Skeletal muscle cell (primary cell): ENCODE results near the gene CTLA4.
"Not testable (repeated sequence)": the region's sequence is repeated elsewhere in the genome, so short reads cannot be mapped to it uniquely, and the experiment has no call there.

Experiments used
- DNase-seq: peaks from one replicate; pipeline ENCODE4 v3.0.0-alpha.2; 2010; ENCODE audit warnings: low read depth
- H3K4me3 ChIP-seq: 2 replicates; pipeline ENCODE4 v1.5.1; 2011; ENCODE audit warnings: low read depth, mild to moderate bottlenecking, control low read depth, low read length, moderate library complexity

Gene CTLA4

DNA sequence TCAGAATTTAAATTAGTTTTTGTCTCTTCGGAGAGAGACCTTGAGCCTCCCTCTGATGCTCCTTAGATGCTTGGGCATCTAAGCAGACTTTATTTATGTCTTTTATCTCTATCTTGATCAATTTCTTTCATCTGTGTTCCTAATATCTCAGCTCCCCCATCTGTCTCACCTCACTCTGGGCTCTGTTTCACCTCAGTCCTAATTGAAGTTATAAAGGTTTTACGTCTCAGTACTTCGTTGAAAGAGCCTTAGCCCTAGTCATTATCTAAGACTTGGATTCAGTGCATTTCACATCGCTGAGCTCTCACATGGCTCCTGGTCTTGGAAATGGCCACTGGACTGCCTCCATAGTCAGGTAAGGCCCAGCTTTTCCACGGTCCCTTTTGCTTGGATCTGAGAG is 13.8 kb upstream of the CTLA4 start:
- no peak for DNase-seq
- no peak overlapping the region for H3K4me3 ChIP-seq

DNA sequence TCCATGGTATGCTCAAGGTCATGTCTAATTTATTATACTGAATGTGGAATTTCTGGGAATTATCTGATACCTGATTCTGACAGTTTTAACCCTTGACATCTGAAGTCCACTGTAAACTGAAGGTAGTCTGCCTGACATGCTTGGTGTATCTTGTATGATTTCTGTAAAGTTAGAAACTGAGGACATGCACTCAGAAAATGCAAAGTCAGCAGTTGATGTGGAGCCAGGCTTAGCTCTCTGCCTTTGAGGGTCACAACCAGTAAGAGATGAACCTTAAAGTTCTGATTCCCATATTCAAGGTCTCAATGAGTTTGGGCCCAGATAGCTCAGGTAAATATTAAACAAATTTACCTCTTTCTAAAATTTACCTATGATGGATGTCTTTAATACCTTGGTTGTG is 12.3 kb upstream of the CTLA4 start:
- H3K4me3 ChIP-seq: no peak overlapping the region
- no peak for DNase-seq

DNA sequence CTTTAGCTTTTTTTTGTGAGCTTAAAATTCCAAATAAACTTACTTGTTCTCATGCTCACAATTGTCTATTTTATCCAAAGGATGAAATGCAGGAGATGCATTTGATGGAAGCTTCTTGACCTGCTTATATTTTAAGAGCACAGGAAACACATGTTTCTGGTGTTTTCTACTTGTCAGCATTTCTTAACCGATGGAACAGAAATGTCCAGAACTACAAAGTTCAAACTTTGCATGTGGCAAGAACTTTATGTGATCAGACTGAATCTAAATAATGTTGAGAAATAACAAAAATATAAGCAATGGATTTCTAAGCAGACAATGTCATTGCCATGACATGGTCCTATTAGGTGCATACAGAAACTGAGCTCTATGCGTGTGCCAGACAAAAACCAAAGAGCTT is 9.9 kb upstream of the CTLA4 start:
- no peak overlapping the region for H3K4me3 ChIP-seq
- no peak for DNase-seq

DNA sequence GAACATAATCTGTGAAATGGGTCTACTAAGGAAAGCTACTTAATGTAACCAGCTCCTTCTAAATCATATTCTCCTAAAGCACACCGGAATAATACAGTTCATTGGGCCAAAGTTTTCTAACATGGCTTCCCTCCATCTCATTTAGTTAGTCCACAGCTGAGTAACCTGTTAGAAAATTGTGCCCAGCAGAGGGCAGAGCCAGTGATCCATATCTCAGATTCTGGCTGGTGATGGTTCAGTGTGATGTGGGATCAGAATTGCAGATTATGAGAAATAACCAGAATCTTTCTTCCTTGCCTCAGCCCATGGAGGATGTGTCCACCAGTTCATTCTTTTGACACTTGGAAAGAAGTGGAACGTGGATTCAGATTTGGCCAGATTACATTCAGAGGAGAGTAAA is 9.4 kb upstream of the CTLA4 start:
- DNase-seq: no peak

DNA sequence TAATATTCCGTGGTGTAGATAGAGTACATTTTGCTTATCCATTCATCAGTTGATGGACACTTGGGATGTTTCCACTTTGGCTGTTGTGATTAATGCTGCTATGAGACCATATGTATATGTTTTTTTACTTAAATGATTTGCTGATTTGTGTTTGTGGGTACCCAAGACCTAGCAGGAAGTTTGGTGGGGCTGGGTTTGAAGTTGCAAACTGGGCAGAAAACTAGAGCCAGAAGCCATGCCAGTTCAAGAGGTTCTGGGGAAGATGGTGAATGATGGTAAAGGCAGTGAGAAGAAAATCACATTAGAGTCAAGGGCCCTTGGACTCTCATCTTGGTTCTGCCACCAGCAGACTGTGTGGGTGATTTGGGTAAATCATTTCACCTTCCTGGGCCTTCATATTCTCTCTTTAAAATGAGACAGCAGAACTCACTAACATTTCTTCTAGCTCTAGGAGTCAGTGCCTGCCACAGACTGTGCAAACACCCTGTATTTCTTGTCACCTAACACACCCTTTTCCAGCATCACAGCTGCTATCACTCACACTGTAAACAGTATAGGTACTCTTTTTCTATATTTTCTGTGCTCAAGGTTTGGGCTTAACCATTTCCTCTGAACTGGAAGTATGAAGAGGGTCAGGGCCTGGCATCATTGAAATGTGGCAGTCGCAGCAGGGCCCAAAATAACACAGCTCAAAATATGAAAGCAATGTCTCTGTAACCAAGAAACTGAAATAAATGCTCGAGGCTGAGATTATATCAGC is 8.4 kb upstream of the CTLA4 start:
- no peak overlapping the region for H3K4me3 ChIP-seq
- DNase-seq: no peak

More for the DNA sequence above, 9.4 kb upstream of the CTLA4 start:
- H3K4me3 ChIP-seq: no peak overlapping the region

DNA sequence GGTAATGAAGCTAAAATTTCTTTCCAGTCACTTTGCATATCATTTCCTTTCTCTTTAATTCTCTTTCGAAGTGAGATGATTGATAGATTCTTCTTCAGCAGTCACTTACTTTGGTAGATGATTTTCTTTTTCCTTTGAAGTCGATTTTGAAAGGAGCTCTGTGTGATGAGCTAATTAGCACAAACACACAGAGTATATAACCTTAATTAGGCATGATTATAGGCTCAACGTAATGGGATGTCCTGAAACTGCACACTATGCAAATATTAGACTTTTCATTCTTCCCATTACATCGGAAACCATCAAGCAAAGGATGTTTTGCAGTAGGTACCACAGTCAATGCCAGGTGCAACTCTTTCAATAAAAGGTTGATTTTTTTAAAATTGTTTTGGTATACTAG is 6.4 kb upstream of the CTLA4 start:
- DNase-seq: no peak
- no peak overlapping the region for H3K4me3 ChIP-seq

DNA sequence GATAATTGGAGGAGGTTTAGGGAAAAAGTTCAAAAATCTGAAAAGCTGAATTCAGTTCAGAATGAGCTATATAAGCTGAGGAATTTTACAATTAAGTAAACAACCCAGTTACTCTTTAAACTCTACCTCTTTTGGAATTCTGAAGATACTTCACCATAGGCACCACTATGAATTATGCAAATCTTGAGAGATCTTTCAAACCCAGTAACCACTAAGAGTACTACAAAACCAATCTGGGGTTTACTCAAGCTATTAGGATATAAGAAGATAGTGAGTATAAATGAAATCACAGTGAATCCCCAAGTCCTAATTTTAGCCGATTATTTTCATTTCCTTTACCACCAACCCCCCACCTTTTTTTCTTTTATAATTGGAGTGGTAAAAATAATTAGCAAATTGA is 6.0 kb upstream of the CTLA4 start:
- no peak for DNase-seq
- no peak overlapping the region for H3K4me3 ChIP-seq

DNA sequence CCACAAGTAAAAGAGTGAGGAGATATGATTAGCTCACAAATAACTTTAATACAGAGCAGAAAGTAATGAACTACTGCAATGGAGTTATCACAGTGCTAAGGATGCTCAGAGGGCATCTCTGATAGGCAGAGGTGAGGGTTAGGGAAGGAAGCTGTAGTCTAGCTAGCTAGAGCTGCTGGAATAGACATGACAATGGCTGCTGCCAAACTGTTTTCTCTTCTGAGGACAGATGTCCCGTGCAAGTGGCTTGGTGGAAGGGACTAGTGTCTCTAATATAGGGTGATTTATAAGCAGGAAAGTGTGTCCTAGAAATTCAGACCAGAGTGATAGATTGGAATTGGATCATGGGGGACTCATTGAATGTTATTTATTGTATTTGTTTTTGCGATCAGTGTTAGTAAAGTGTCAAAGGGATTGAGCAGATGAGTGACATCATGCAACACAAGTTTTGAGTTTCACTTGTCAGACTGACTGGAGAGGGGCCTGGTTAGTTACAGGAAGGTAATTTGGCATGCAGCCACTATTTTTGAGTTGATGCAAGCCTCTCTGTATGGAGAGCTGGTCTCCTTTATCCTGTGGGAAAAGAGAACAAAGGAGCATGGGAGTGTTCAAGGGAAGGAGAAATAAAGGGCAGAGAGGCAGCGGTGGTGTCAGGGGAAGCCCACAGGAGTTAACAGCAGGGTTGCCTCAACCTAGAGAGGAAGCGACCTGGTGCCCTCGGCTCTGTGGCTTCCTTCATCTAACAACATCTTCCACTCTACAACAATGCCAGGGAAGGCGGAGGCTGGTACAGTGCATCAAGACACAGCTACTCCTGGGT is 1.9 kb downstream of the CTLA4 start:
- H3K4me3 ChIP-seq: no peak overlapping the region
- no peak for DNase-seq

DNA sequence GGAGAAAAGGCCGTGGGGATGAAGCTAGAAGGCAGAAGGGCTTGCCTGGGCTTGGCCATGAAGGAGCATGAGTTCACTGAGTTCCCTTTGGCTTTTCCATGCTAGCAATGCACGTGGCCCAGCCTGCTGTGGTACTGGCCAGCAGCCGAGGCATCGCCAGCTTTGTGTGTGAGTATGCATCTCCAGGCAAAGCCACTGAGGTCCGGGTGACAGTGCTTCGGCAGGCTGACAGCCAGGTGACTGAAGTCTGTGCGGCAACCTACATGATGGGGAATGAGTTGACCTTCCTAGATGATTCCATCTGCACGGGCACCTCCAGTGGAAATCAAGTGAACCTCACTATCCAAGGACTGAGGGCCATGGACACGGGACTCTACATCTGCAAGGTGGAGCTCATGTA is 2.9 kb downstream of the CTLA4 start:
- no peak overlapping the region for H3K4me3 ChIP-seq
- DNase-seq: no peak

DNA sequence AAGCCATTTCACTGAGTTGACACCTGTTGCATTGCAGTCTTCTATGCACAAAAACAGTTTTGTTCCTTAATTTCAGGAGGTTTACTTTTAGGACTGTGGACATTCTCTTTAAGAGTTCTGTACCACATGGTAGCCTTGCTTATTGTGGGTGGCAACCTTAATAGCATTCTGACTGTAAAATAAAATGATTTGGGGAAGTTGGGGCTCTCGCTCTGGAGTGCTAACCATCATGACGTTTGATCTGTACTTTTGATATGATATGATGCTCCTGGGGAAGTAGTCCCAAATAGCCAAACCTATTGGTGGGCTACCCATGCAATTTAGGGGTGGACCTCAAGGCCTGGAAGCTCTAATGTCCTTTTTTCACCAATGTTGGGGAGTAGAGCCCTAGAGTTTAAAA is 3.4 kb downstream of the CTLA4 start:
- no peak overlapping the region for H3K4me3 ChIP-seq

DNA sequence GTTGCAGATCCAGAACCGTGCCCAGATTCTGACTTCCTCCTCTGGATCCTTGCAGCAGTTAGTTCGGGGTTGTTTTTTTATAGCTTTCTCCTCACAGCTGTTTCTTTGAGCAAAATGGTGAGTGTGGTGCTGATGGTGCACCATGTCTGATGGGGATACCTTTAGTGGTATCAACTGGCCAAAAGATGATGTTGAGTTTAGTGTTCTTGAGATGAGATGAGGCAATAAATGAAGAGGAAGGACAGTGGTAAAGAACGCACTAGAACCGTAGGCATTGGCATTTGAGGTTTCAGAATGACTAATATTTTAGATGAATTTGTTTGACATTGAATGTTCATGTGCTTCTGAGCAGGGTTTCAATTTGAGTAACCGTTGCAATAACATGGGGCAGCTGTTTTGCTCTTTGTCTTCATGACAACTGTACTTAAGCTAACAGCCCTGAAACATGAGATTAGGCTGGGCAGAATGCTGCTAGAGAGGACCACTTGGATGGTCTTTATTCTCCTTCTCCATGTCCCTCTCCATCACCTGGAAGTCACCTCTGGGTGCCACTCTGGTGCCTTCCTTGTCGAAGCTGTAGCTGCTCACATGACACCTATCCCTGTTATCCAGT is 3.9 kb downstream of the CTLA4 start:
- no peak overlapping the region for H3K4me3 ChIP-seq
- no peak for DNase-seq

More for the DNA sequence above, 3.4 kb downstream of the CTLA4 start:
- DNase-seq: no peak

DNA sequence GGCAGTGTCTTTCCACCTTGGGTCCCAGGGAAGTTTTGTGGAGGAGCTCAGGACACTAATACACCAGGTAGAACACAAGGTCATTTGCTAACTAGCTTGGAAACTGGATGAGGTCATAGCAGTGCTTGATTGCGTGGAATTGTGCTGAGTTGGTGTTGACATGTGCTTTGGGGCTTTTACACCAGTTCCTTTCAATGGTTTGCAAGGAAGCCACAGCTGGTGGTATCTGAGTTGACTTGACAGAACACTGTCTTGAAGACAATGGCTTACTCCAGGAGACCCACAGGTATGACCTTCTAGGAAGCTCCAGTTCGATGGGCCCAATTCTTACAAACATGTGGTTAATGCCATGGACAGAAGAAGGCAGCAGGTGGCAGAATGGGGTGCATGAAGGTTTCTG is 5.9 kb downstream of the CTLA4 start:
- DNase-seq: no peak

DNA sequence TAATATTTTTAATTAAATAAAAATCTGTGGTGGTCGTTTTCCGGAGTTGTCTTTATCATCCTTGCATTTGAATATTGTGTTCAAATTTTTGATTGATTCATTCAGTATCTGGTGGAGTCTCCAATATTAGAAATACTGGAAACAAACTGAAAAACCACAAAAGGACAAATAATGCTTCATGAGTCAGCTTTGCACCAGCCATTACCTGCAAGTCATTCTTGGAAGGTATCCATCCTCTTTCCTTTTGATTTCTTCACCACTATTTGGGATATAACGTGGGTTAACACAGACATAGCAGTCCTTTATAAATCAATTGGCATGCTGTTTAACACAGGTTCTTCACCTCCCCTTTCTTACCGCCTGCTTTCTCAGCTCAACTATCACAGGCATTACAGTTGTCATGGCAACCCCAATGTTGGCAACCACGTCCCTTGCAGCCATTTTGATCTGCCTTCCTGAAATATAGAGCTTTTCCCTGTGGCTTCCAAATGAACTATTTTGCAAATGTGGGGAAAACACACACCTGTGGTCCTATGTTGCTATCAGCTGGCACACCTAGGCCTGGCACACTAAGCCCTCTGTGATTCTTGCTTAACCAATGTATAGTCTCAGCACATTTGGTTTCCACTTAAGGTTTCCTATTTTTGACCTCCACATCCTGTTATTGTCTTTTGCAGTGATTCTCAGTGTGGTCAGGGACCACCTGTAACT is 6.5 kb downstream of the CTLA4 start:
- DNase-seq: no peak
- H3K4me3 ChIP-seq: no peak overlapping the region

More for the DNA sequence above, 5.9 kb downstream of the CTLA4 start:
- no peak overlapping the region for H3K4me3 ChIP-seq

DNA sequence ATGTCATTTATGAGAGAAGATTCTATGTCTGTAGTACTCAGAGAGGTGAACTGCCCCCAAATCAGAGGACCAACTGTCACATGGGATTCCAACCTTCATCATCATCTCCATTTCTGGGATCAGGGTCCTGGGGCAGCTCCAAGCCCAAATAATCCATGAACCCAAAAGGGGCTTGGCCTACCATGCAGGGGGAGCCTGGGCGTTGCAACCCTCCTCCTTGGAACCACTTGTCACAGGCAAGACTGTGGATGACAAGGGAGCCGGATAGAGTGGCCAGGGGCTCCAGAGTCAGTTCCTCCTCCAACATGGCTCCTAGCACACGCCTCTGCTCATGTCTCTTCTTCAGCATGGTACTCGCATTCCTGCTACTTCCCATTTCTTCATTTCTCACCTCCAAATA is 7.9 kb downstream of the CTLA4 start:
- DNase-seq: no peak

DNA sequence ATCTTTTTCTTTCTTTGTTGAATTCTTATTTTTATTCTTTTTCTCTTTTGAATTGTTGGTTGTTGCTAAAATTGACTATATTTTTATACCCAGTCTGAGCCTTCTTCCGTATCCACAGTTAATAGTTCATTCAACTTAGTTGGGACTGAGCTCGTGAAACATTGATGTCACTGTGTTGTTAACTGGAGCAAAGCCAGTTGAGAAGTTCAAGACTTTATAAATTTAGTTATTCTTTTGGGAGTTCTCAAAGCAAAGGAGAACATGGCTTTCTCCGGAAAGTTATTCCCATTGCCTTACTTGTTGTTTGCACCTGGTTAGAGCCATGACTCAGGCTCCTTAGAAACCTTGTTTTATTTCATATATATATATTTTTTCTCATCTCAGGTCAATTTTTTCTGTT is 8.8 kb downstream of the CTLA4 start:
- no peak for DNase-seq
- H3K4me3 ChIP-seq: no peak overlapping the region

More for the DNA sequence above, 7.9 kb downstream of the CTLA4 start:
- H3K4me3 ChIP-seq: no peak overlapping the region

DNA sequence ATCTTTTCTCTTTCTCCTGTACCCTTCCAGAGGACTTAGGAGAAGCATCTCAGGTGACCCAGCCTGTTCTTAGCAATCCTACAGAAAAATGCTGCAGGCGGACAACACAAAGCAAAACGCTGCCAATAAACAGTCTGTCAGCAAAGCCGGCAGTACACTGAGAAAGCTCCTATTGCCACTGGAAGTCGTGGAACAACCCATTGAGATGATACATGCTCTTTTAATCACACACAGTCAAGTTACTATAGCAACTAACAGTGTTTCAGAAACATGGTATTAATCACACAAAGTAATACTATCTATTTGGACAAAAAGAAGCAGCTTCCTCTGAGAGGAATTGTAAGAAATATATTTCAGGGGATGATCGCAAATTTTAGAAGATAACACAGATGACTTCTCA is 10.5 kb downstream of the CTLA4 start:
- no peak overlapping the region for H3K4me3 ChIP-seq
- DNase-seq: no peak

DNA sequence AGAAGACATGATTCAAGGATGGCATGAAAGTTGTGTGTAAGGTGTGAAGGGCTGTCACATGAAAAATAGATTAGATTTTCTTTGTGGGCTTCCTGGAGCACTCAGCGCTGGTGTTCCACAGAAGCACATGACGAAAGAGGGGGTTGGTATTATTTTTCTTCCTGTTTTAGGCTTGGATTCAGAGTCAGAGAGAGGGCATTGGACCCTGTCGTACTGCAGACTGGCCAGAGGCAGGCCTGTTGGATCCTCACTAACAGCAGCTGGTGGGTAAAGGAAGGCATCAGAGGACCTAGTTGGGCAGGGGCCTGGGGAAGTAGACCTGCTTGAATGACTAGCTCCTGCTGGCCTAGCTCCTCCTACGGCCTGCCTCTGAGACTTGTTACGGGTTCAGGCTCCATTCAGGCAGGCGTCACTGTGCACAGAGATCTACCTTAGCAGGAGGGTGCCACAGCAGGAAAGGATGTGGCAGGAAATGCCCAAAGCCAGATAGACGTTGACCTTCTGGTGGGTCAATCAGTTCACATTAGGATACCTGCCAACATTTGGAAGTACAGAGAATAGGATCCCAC is 13.1 kb downstream of the CTLA4 start:
- DNase-seq: no peak

DNA sequence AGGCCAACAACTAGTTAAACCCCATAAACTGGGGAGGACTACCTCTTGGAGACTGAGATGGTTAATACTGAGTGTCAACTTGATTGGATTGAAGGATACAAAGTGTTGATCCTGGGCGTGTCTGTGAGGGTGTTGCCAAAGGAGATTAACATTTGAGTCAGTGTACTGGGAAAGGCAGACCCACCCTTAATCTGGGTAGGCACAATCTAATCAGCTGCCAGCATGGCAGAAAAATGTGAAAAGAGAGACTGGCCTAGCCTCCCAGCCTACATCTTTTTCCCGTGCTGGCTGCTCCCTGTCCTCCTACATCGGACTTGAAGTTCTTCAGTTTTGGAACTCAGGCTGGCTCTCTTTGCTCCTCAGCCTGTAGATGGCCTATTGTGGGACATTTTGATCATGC is 13.6 kb downstream of the CTLA4 start:
- not testable (repeated sequence) for H3K4me3 ChIP-seq, DNase-seq

More for the DNA sequence above, 13.1 kb downstream of the CTLA4 start:
- H3K4me3 ChIP-seq: no peak overlapping the region

DNA sequence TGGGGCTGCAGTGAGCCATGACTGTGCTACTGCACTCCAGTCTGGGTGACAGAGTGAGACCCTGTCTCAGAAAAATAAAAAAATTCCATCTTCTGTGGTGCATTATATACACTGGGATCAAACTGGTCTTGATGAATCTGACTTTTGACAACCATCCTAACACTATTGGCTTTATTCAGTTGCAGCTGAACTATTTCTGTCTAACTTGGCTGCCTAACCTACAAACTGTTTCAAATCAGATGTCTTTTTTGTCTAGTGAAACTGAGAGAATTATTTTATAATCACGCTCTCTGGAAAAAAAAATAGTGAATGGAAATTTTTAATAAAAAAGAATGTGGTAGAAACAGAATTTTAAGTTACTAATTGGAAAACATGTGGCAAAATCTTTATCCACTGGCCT is 15.0 kb downstream of the CTLA4 start:
- no peak overlapping the region for H3K4me3 ChIP-seq
- DNase-seq: no peak
